GM18499 (cell line): ENCODE measurements around the gene GIGYF2.

ENCODE experiments used
- ATAC-seq: cut with Tn5 transposase; IDR thresholded peaks from one replicate; pipeline ENCODE4 v1.9.1; 2021; ENCODE audit warnings: moderate number of reproducible peaks; ENCODE audit not compliant: insufficient read depth, unreplicated experiment

Gene GIGYF2

DNA sequence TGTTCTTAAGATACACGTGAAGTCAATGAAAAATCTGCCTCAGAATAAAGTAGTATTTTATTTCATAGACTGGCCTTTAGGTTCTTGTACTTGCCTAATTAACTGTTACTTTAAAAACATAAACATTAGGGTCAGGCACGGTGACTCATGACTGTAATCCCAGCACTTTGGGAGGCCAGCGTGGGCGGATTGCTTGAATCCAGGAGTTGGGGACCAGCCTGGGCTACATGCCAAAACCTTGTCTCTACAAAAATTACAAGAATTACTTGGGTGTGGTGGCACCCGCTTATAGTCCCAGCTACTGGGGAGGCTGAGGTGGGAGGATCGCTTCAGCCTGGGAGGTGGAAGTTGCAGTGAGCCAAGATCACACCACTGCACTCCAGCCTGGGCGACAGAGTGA is 157.0 kb downstream of the GIGYF2 start:
- ATAC-seq = no peak

DNA sequence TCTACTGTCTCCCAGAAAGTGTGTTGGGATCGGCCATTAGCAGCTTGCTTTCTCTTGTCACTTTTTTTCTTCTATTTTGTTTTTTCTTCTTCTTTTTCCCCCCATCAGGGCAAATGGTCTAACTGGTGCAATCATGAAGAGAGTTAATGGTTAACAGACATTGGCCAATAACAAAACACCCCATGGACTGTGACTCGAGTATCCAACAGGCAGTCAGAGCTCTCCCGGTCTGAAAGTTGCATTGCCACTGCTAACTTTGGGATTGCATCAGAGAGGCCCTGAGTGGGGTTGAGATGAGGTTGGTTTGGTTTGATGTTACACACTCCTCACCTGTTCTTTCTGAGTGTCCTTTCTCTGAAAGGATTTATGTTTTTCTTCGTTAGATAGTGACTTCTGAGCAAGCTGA is 160.0 kb downstream of the GIGYF2 start:
- ATAC-seq = no peak

- ATAC-seq = no peak
Observed at GRCh38 chr2:232859385-232859916, 162.3 kb downstream of the GIGYF2 start.

- no peak for ATAC-seq
Observed at GRCh38 chr2:232860593-232861241, 163.6 kb downstream of the GIGYF2 start.

- ATAC-seq = no peak
Observed at GRCh38 chr2:232861353-232861752, 164.2 kb downstream of the GIGYF2 start.

GRCh38 chr2:232863996-232864395 is 166.9 kb downstream of the GIGYF2 start:
- no peak for ATAC-seq

DNA sequence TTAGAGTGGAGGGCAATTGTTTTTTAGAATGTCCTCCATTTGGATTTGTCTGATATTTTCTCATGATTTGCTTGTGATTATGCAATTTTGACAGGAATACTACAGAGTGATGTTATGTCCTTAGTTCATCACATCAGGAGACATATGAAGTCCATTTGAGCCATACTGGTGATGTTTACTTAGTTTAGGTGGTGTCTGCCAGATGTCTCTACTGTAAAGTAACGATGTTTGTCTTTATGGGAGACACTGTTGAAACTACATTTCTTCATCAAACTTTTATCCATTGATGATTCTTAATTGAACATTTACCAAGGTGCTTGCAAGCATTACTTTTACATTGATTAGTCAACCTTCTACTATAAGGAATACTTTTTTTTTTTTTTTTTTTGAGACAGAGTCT is 168.0 kb downstream of the GIGYF2 start:
- ATAC-seq = no peak

DNA sequence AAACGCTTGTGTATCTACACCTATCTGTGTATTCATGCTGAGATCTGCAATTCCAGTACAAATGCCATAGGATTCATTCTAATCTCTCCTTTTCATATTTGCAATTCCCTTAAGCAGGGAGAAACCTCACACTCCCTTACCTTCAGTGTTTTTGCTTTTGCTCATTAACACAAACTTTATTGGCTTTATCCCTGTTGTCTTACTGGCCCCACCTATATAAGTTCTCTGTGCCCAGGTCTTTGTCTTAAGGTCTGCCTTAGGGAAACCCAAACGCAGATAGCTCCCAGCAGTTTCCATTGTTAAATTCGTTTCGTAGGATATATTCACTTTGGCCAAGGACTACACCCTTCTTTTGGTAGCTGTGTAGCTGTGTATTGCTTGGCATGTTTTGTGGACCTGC is 169.0 kb downstream of the GIGYF2 start:
- no peak for ATAC-seq

DNA sequence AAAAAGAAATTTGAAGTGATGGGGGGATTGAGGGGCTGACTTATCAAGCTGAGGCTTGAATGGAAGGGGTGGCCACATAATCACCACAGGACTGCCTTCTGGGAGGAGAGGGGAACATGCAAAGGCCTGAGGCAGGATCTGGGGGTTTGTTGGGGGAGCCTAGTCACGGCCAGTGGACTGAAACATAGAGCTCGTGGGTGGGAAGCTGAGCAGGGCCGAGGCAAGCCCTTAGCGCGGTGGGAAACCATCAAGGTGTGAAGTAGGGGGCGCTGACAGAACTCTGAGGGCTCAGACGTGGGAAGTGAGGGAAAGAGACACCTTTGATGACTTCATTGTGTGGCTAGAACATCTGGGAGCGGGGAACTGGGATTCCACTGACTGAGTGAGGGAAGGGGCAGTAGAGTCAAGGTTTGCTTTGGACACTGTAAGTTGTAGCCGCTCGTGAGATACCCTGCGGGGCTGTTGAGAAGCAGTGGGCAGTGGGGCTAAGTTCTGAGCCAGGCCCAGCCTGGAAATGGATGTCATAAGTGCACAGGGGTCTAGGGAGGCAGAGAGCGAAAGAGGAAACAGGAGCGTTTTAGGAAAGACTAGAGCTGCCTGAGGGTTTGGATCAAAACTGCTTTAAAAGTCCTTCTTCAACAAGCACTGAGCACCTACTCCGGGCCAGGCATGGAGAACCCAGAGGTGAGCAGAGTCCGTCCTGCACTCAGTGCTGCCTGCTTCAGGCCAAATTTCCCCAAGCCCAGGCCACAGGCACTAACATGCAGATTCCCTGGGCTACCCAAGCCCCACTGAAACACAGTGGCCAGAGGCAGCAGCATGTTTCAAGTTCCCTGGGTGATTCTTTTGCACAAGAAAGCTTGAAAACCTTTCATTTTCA is 172.2 kb downstream of the GIGYF2 start:
- no peak for ATAC-seq

- ATAC-seq = no peak
Observed at GRCh38 chr2:232870018-232870765, 173.1 kb downstream of the GIGYF2 start, which contains the start of gene SNORC. Gene SNORC (plus strand): TSS chr2:232870264. CDS start chr2:232870342, 78 bp downstream.

DNA sequence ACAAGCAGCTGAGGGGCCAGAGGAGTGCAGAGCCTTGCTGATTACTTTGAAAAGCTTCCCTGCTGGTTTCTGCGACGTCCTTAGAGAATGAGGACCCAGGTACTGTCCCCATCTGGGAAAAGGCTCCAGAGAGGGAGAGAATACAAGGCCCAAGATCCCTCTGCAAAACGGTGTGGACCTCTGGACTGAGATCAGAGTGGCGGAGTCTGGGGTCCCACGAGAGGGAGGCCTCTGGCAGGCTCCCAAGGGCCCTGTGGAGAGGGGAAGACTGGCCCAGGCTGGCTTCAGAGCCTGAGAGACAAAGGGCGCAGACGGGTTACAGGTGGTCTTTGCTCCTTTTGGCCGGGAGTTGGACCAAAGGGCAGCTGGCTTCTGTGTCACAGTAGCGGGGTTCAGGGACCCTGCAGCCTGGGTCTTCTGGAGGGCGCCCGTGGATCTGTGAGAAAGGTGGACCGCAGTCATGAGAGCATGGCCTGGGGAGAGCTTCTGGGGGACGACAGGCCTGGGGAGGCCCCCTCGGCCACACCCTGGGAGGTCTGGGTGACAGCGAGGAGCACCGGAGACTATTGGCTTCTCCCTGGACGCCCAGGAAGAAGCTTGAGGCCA is 173.7 kb downstream of the GIGYF2 start:
- no peak for ATAC-seq

DNA sequence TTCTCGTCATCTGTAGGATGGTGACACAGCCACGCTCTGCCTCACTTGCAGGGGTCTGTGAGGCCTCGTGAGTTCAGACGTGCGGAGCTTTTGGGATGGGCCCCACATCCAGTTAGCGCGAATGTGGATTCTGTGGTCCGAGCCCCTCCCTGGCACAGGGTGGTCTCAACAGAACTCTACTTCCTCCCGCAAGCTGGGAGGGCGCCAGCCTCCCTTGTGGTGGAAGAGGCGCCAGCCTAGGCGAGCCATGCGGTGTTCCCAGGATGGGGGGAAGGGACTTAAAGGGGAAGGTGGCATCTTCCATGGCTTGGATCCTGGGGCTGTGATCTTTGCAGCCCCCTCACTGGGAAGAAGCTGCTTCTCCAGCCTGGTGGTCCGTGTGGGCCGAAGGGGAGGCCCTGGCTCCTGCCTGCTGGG is 174.3 kb downstream of the GIGYF2 start:
- ATAC-seq = no peak

DNA sequence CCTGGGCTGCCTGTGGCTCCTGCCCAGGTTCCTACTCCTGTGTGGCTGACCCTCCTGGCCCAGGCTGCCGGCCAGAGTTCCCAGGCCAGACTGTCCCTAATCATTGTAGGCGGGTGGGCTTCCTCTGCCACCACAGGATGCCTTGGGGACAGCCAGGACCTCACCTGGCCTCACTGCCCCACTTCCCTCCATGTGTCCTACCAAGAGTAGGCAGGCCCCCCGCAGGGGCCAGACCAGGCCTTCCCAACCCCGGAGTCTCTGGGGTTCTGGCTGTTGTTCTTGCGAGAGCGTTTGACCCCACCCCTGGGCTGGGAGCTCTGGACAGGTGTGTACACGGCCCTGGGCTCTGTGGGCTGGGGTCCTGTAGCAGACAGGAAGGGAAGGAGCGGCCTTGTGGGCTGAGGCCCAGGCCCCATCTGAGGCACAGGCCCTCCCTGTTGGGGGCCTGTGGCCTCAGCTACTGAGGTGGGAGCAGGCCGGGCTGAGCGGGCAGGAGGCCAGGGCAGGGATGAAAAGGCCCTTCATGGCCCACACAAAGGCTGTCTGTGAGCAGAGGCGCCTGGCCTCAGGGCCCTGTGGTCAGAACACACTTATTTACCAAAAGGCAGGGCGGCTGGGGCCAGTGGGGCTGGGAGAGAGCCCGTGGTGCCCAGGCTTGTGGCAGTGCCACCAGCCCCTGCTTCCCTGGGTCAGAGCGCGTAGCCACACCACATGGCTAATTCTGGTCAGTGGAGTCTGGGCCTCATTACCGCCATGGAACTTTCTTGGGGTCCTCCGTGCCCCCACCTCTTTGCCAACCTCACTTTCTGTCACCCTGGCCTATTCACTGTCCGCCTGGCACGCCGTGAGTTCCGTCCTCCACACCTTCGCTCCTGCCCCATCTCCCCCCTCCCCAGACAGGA is 175.0 kb downstream of the GIGYF2 start:
- ATAC-seq = no peak

GRCh38 chr2:232872826-232873225 is 175.7 kb downstream of the GIGYF2 start:
- no peak for ATAC-seq

DNA sequence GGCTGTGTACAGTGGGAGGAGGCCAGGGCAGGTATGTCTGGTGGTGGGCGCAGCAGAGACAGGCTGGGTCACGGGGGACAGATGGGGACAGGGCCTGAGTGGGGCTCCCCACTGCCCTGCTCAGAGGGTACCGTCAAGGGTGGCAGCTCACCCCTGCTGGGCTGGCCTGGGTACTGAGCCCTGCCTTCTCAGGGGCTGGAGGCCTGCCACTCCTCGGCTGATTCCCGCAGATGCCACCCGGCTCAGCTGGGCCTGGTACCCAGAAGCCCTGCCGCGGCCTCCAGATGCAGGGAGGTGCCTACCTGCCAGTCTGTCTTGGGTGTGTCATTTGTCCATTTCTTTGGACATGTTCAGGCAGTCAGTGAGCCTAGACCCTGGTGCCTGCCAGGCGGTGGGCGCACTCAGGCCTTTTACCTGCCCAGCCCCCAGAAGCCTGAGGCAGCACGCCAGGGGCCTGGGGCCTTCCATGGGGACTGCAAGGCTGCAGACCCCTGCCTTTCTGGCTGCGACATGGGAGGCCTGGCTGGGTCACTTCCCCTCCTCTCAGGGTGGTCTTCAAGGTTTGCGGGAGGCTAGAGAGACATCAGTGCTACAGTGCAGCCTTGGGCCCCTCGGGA is 176.3 kb downstream of the GIGYF2 start:
- no peak for ATAC-seq

DNA sequence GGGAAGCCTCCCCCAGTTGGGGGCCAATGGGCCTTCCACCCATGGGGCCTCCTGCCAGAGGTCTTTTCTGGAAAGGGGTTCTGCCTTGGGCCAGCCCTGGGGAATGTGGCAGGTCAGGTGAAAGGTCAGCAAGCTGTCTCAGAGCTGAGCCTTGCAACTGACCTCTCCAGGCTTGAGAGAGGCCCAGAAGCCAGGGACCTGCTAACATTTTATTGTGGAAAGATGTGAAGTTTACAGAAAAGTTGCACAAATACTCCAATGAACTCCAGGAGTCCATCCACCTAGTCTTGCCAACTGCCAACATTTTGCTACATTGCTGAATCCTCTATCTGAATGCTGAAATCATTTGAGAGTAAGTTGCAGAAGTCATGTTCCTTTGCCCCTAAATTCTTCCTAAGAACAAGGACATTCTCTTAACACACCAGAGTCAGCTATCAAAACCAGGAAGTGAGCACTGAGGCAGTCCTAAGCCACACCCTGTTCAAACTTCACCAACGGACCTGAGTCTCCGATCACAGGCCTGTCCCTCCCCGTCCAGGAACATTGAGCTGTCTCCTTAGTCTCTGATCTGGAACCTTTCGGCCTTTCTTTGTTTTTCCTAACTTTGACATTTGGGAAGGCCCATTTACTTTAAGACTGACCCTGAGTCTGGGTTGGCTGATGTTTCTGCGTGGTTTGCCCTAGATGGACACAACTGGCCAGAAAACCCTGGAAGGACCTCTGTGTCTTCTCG is 176.9 kb downstream of the GIGYF2 start:
- ATAC-seq = no peak

DNA sequence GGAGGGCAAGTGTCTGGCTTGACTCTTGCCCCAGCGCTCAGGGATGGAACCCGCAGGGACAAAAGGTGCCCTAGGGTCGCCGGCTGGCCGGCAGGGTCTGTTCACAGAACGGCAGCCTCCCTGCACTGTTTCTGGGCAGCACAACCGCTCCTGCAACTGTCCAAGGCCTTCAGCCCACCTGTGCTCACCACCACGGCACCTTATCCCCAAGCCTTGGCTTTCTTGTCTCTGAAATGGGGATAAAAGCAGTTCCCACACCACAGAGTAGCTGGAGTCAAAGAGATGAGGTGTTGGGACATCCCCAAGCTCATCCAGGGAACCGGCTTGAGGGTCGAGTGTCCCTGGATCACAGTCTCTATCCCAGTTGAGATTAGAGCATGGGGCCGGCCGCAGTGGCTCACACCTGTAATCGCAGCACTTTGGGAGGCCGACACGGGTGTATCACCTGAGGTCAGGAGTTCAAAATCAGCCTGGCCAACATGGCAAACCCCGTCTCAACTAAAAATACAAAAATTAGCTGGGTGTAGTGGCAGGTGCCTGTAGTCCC is 177.6 kb downstream of the GIGYF2 start:
- ATAC-seq = no peak
